Stomach (tissue), 4 donors: ENCODE measurements around the gene PSG5.

Source experiments
- EP300 ChIP-seq: sonication (generic); formaldehyde crosslinking; IDR thresholded peaks from one replicate; pipeline ENCODE4 v1.6.1; 2017; ENCODE audit warnings: antibody characterized with exemption
- POLR2A ChIP-seq, 4 donors: fragments of 450-650 bp; IDR thresholded peaks; one replicate each; pipeline ENCODE4 v1.6.1; 2016; ENCODE audit warnings: antibody characterized with exemption in 4 of 4, control low read depth in 2 of 4, mild to moderate bottlenecking in 1 of 4, moderate library complexity in 1 of 4

- TF ChIP-seq POLR2A (IDR thresholded peaks at IDR 0.05), result no peak
- TF ChIP-seq EP300, result no peak
Observed at GRCh38 chr19:43126720-43127119, 59.6 kb downstream of the PSG5 start.
